ENCODE data around the gene USP9X. TPM values are rescaled to one million over a fixed set of nuclear protein-coding genes. Genes with fewer than 3 reads are reported as not detected.

Gene USP9X
- total and polyA plus RNA-seq, 9 of the 15 experiments (the other 6 are each of a cell fraction or from before 2014, with no cell fraction given), result 10.9 to 47.8 (median 29.5) TPM

DNA sequence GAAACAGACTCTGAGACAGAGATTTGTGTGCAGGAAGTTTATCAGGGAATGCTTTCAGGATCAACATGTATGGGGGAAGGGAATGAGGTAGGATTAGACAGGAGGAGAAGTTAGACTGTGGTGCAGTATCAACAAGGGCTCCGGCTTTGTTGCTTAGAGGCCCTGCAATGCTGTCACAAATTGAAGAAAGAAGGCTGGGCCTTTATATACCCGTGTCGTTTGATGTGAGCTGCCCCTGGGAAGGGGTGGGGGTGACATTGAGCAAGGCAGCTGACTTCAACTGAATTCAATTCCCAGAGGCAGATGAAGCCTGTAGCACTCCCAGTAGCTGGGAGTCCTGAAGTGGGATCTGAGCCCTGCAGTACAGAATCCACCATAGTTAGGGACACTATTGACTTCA is 29.5 kb upstream of the USP9X start:
- Histone ChIP-seq H3K27me3 (ENCODE audit: control insufficient read depth in 2 of 2, insufficient read depth in 2 of 2, low read length in 2 of 2) (no peaks in the 10 kb centered on the region), H3K4me3 (no peak overlapping the region), H3K9me3 (replicated peaks; ENCODE audit: control insufficient read depth, insufficient read depth, low read depth, low read length) (no peaks in the 10 kb centered on the region), H3K4me2 (ENCODE audit: insufficient read depth, low read length) (no peak overlapping the region), H3K79me2 (ENCODE audit: control insufficient read depth, insufficient read depth, low read length) (no peaks in the 10 kb centered on the region), H4K20me1 (replicated peaks; ENCODE audit: control insufficient read depth, insufficient read depth, low read length) (no peaks in the 10 kb centered on the region), H3K9me1 (ENCODE audit: control insufficient read depth, insufficient read depth, low read length) (no peaks in the 10 kb centered on the region), H3K36me3 (ENCODE audit: control insufficient read depth, insufficient read depth, low read length) (no peaks in the 10 kb centered on the region), H3K27ac (ENCODE audit: extremely low read depth, low read depth, low read length) (no peak overlapping the region), H3K9ac (ENCODE audit: insufficient read depth in 1 of 2, low read depth in 2 of 2, low read length in 2 of 2) (no peak overlapping the region), H3K4me1 (replicated peaks in 1 of 2; ENCODE audit: control insufficient read depth in 2 of 2, insufficient read depth in 2 of 2, low read length in 2 of 2) (no peaks in the 10 kb centered on the region), H2AFZ (ENCODE audit: low read depth, low read length) (no peak overlapping the region)
- 4% methylated on average over 2 of the region's 3 CpGs for WGBS (ENCODE audit: insufficient coverage, low coverage, missing lambda C conversion rate)
- intact Hi-C loops (cut with micrococcal nuclease), result no loop called here
- ATAC-seq, result no peak
- BruUV-seq (replicated peaks), result no TSS peak
- POLR2A ChIA-PET, result no interaction called here
- no peak for FAIRE-seq
- in situ Hi-C loops (cut with MboI), result no loop called here
- DNase-seq (ENCODE audit: extremely low read depth in 1 of 4, low spot score in 3 of 4), result no peak
- TF ChIP-seq ZNF764 (CRISPR knock-in tag; IDR thresholded peaks at IDR 0.05; ENCODE audit: low read depth) (no peak), ZFP36 (IDR thresholded peaks at IDR 0.05; ENCODE audit: low read depth, low read length, partially characterized antibody) (no peak), CEBPB (tag; IDR thresholded peaks at IDR 0.05) (no peak), TGIF2 (CRISPR knock-in tag; IDR thresholded peaks at IDR 0.05) (no peak), CHCHD3 (CRISPR knock-in tag; IDR thresholded peaks at IDR 0.05) (no peak), ZKSCAN3 (CRISPR knock-in tag; IDR thresholded peaks at IDR 0.05) (no peak), ZBTB8A (IDR thresholded peaks at IDR 0.05; ENCODE audit: partially characterized antibody) (no peak), MTA1 (IDR thresholded peaks at IDR 0.05; ENCODE audit: borderline replicate concordance) (no peak), ZNF431 (CRISPR knock-in tag; IDR thresholded peaks at IDR 0.05) (no peak), ETV5 (CRISPR knock-in tag; IDR thresholded peaks at IDR 0.05; ENCODE audit: low read depth) (no peak), ETS2 (tag; IDR thresholded peaks at IDR 0.05; ENCODE audit: borderline replicate concordance, poor library complexity, severe bottlenecking) (no peak), NEUROD1 (IDR thresholded peaks at IDR 0.05; ENCODE audit: borderline replicate concordance, low read depth, low read length, partially characterized antibody) (no peak), ZNF12 (CRISPR knock-in tag; IDR thresholded peaks at IDR 0.05) (no peak)
- TF ChIP-seq, protein P1, sequence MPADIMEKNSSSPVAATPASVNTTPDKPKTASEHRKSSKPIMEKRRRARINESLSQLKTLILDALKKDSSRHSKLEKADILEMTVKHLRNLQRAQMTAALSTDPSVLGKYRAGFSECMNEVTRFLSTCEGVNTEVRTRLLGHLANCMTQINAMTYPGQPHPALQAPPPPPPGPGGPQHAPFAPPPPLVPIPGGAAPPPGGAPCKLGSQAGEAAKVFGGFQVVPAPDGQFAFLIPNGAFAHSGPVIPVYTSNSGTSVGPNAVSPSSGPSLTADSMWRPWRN (IDR thresholded peaks at IDR 0.05; ENCODE audit: low read depth), result no peak
- TF ChIP-seq, protein P2, sequence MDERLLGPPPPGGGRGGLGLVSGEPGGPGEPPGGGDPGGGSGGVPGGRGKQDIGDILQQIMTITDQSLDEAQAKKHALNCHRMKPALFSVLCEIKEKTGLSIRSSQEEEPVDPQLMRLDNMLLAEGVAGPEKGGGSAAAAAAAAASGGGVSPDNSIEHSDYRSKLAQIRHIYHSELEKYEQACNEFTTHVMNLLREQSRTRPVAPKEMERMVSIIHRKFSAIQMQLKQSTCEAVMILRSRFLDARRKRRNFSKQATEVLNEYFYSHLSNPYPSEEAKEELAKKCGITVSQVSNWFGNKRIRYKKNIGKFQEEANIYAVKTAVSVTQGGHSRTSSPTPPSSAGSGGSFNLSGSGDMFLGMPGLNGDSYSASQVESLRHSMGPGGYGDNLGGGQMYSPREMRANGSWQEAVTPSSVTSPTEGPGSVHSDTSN (CRISPR knock-in tag; IDR thresholded peaks at IDR 0.05; ENCODE audit: low read depth), result no peak
- TF ChIP-seq, protein P2 (tag; conservative IDR thresholded peaks at IDR 0.05; ENCODE audit: low read depth), result no peak
- TF ChIP-seq, protein P3, sequence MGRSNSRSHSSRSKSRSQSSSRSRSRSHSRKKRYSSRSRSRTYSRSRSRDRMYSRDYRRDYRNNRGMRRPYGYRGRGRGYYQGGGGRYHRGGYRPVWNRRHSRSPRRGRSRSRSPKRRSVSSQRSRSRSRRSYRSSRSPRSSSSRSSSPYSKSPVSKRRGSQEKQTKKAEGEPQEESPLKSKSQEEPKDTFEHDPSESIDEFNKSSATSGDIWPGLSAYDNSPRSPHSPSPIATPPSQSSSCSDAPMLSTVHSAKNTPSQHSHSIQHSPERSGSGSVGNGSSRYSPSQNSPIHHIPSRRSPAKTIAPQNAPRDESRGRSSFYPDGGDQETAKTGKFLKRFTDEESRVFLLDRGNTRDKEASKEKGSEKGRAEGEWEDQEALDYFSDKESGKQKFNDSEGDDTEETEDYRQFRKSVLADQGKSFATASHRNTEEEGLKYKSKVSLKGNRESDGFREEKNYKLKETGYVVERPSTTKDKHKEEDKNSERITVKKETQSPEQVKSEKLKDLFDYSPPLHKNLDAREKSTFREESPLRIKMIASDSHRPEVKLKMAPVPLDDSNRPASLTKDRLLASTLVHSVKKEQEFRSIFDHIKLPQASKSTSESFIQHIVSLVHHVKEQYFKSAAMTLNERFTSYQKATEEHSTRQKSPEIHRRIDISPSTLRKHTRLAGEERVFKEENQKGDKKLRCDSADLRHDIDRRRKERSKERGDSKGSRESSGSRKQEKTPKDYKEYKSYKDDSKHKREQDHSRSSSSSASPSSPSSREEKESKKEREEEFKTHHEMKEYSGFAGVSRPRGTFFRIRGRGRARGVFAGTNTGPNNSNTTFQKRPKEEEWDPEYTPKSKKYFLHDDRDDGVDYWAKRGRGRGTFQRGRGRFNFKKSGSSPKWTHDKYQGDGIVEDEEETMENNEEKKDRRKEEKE (IDR thresholded peaks at IDR 0.05; ENCODE audit: borderline replicate concordance in 1 of 2, control insufficient read depth in 1 of 2, low read depth in 2 of 2, low read length in 1 of 2), result no peak
- CTCF ChIA-PET (ENCODE audit: low intra/inter-chr PET ratio), result no interaction called here
